HCT116 (cell line): ENCODE data around the gene UBAP2. TPM values are rescaled to one million over a fixed set of nuclear protein-coding genes. Genes with fewer than 3 reads are reported as not detected.

Experiments
- ATAC-seq: fragments of 200-7000 bp; cut with Tn5 transposase; 2 replicates; pipeline ENCODE4 v1.9.1; 2020; ENCODE audit warnings: mild to moderate bottlenecking, moderate library complexity
- BruUV-seq: library from RNA; stranded (reverse); fragments of 400-500 nt; replicated peaks from 2 replicates; lab custom pipeline; 2021; lab: Mats Ljungman, UMichigan
- CTCF ChIA-PET: fragments of 300-600 bp; sonication (Branson Sonifier 250); formaldehyde crosslinking; loops from one replicate; lab custom pipeline; 2021; ENCODE audit warnings: antibody characterized with exemption; lab: Charles Lee
- POLR2A ChIA-PET: fragments of 300-600, 350-600 bp; sonication (Branson Sonifier 250); formaldehyde crosslinking; loops from one replicate; lab custom pipeline; 2021; ENCODE audit warnings: antibody characterized with exemption; lab: Charles Lee
- RAD21 ChIA-PET, 2 experiments: fragments of 300-600 bp; sonication (Branson Sonifier 250); formaldehyde crosslinking; loops; one replicate each; lab custom pipeline; 2023; ENCODE audit warnings: low total read pairs in 2 of 2; ENCODE audit not compliant: uncharacterized antibody in 2 of 2, unreplicated experiment in 2 of 2, low non-redundant PET in 1 of 2; lab: Charles Lee
- DNase-seq: peaks from one replicate; pipeline ENCODE4 v3.0.0-alpha.2; 2010; ENCODE audit warnings: low read depth, low spot score
- H2AFZ ChIP-seq: fragments of 200-600 bp; shearing (Covaris generic), sonication (generic); 2 replicates; pipeline ENCODE4 v1.6.1; 2017; ENCODE audit warnings: low read depth, mixed run types, mixed read lengths, antibody characterized with exemption, low read length; ENCODE audit not compliant: poor library complexity, severe bottlenecking
- H3K27ac ChIP-seq: 2 replicates; pipeline ENCODE4 v1.5.1; 2012; ENCODE audit warnings: low read depth, low read length
- H3K27me3 ChIP-seq: fragments of 200-600 bp; sonication (generic); 2 replicates; pipeline ENCODE4 v1.6.1; 2016; ENCODE audit warnings: mixed run types, low read length, mixed read lengths; ENCODE audit not compliant: insufficient read depth
- H3K36me3 ChIP-seq, 2 experiments: fragments of 200-500 bp in 1 of 2; fragments of 200-600 bp in 1 of 2; sonication (Bioruptor generic) in 1 of 2; sonication (generic) in 1 of 2; 2 replicates each; pipeline versions ENCODE4 v1.5.1 to v1.6.1; 2014 to 2016; ENCODE audit warnings: low read length in 2 of 2, inconsistent platforms in 1 of 2, mixed read lengths in 1 of 2, mixed run types in 1 of 2; ENCODE audit not compliant: insufficient read depth in 2 of 2, control insufficient read depth in 1 of 2
- H3K4me1 ChIP-seq, 2 experiments: fragments of 200-600 bp in 1 of 2; sonication (generic) in 1 of 2; 2 replicates each; pipeline versions ENCODE4 v1.5.1 to v1.6.1; 2012 to 2017; ENCODE audit warnings: low read length in 2 of 2, inconsistent platforms in 1 of 2, mild to moderate bottlenecking in 1 of 2, mixed read lengths in 1 of 2, mixed run types in 1 of 2, moderate library complexity in 1 of 2; ENCODE audit not compliant: insufficient read depth in 2 of 2, control insufficient read depth in 1 of 2
- H3K4me2 ChIP-seq: fragments of 200-600 bp; sonication (generic); 2 replicates; pipeline ENCODE4 v1.6.1; 2017; ENCODE audit warnings: mixed run types, low read length, mixed read lengths
- H3K4me3 ChIP-seq, 2 experiments: fragments of 200-600 bp in 1 of 2; sonication (generic) in 1 of 2; replicated peaks in 1 of 2; 2 replicates each; pipeline ENCODE4 v1.5.1; 2011 to 2016; ENCODE audit warnings: low read length in 2 of 2, control low read depth in 1 of 2, low read depth in 1 of 2, mild to moderate bottlenecking in 1 of 2, mixed read lengths in 1 of 2, mixed run types in 1 of 2
- H3K79me2 ChIP-seq: fragments of 200-600 bp; sonication (generic); 2 replicates; pipeline ENCODE4 v1.6.1; 2017; ENCODE audit warnings: mild to moderate bottlenecking, mixed run types, low read length, moderate library complexity, mixed read lengths; ENCODE audit not compliant: insufficient read depth
- H3K9ac ChIP-seq: fragments of 200-600 bp; sonication (generic); 2 replicates; pipeline ENCODE4 v1.6.1; 2016; ENCODE audit warnings: low read length, mixed read lengths
- H3K9me2 ChIP-seq: fragments of 200-600 bp; sonication (generic), shearing (Covaris generic); 2 replicates; pipeline ENCODE4 v1.6.1; 2017; ENCODE audit warnings: mixed run types, mild to moderate bottlenecking, moderate library complexity; ENCODE audit not compliant: insufficient read depth
- H3K9me3 ChIP-seq, 2 experiments: fragments of 200-500 bp in 1 of 2; fragments of 200-600 bp in 1 of 2; sonication (Bioruptor generic) in 1 of 2; sonication (generic) in 1 of 2; 2 replicates each; pipeline ENCODE4 v1.6.1; 2014 to 2017; ENCODE audit warnings: low read length in 2 of 2, mixed read lengths in 2 of 2, inconsistent platforms in 1 of 2, low read depth in 1 of 2, mild to moderate bottlenecking in 1 of 2, mixed run types in 1 of 2, moderate library complexity in 1 of 2; ENCODE audit not compliant: control insufficient read depth in 1 of 2, insufficient read depth in 1 of 2
- H4K20me1 ChIP-seq: fragments of 200-600 bp; sonication (generic), shearing (Covaris generic); 2 replicates; pipeline ENCODE4 v1.6.1; 2017; ENCODE audit warnings: mixed run types, mild to moderate bottlenecking, moderate library complexity; ENCODE audit not compliant: insufficient read depth
- RAD21 ChIP-seq: IDR thresholded peaks from 2 replicates; pipeline ENCODE4 v1.6.1; 2012; ENCODE audit warnings: low read depth, mild to moderate bottlenecking
- ZNF274 ChIP-seq: fragments of 200-500 bp; sonication (Bioruptor generic); IDR thresholded peaks from 2 replicates; pipeline ENCODE4 v1.6.1; 2014; ENCODE audit warnings: mild to moderate bottlenecking, low read depth, low read length, inconsistent platforms
- intact Hi-C: fragments of 100-400 bp; cut with micrococcal nuclease; formaldehyde crosslinking; loops from 2 replicates; pipeline ENCODE4 v1.10.0; 2022
- total RNA-seq: library from RNA; stranded (reverse); gene quantifications from one replicate; pipeline ENCODE4 v1.2.1, GENCODE V29; 2021; ENCODE audit not compliant: unreplicated experiment
- TF ChIP-seq, protein P1 (sequence below), 3 experiments: fragments of 200-600 bp in 1 of 3; sonication (generic) in 1 of 3; IDR thresholded peaks in 2 of 3; conservative IDR thresholded peaks in 1 of 3; 2 replicates each; pipeline ENCODE4 v1.5.1; 2012 to 2017; ENCODE audit warnings: low read depth in 2 of 3, low read length in 2 of 3, antibody characterized with exemption in 1 of 3, borderline replicate concordance in 1 of 3, control low read depth in 1 of 3, mild to moderate bottlenecking in 1 of 3, mixed read lengths in 1 of 3, mixed run types in 1 of 3, moderate library complexity in 1 of 3; ENCODE audit not compliant: insufficient read depth in 1 of 3

UBAP2 gene
- total RNA-seq, 1 experiment from 2014 or later = 51.3 TPM

DNA sequence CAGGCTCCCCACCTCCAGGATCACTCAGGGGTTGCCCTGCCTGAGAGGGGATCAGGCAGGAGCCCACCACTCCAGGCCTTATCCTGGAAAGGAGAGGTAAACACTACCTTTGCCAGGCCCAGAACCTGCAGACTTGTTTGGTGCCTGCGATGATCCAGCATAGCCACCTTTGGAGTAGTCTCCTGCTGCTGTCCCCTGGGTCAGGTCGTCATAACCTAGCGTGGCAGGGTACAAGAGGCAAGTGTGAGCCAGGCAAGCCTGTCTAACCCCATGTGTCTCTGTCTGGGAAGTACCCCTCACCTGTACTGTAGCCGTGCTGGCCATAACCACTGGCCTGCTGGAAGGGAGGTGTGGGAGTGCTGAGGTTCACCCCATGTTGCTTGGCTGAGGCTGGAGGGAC lies 125.6 kb downstream of the UBAP2 start (continued):
- TF ChIP-seq RAD21 = no peak

DNA sequence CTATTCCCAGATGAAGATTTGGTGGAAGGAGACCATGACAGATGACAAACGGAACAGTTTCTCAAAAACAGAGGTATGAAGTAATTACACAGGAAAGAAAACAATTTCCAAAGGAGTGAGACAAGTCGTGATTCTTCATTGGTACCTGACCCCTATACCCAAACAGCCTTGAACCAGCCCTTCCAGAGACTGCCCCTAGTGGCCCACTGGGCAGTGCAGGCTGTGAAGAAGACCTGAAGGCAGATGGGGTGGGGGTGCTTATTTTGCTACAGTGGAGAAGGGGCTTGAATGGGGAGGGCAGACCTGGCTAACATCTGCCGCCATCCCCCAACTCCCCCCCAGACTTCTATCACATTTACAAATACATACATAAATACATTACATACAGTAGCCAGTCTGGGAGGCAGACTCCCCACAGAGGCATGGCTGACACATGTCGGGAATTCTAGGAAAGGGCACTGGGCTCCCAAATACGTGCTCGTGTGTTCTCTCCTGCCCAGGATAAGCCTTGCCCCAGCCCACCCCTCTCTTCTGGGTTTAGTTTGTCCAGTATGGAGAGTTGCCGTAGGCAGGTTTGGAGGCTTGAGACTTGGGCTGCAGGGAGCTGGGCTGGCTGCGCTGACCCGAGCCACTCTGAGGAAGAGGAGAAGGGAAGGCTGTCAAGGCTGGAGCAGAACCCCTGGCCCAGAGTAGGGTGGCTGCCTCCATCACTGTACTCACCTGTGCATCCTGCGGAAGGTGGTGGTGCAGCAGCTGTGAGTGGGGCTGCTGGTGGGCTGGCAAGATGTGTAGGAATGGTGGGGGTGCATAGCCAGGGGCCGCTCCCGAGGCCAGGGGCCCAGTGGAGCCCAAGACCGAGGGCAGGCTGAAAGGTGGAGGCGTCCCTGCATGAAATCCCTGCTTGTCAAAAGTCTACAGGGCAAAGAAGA lies 126.5 kb downstream of the UBAP2 start:
- no peak overlapping the region for H3K27ac ChIP-seq
- H3K9ac ChIP-seq = no peak overlapping the region
- H2AFZ ChIP-seq = no peak overlapping the region
- ChIA-PET CTCF (no interaction called here), POLR2A (no interaction called here), RAD21 (no interaction called here)
- H3K4me3 ChIP-seq = no peak overlapping the region
- peak; percentile 69 for ATAC-seq
- peak; percentile 7 for DNase-seq
- no peaks in the 10 kb centered on the region for H3K4me1 ChIP-seq
- H3K36me3 ChIP-seq = peaks cover 33 to 79% of the 10 kb centered on the region in 2 experiments
- no peak overlapping the region for H3K4me2 ChIP-seq
- TF ChIP-seq, protein P1, sequence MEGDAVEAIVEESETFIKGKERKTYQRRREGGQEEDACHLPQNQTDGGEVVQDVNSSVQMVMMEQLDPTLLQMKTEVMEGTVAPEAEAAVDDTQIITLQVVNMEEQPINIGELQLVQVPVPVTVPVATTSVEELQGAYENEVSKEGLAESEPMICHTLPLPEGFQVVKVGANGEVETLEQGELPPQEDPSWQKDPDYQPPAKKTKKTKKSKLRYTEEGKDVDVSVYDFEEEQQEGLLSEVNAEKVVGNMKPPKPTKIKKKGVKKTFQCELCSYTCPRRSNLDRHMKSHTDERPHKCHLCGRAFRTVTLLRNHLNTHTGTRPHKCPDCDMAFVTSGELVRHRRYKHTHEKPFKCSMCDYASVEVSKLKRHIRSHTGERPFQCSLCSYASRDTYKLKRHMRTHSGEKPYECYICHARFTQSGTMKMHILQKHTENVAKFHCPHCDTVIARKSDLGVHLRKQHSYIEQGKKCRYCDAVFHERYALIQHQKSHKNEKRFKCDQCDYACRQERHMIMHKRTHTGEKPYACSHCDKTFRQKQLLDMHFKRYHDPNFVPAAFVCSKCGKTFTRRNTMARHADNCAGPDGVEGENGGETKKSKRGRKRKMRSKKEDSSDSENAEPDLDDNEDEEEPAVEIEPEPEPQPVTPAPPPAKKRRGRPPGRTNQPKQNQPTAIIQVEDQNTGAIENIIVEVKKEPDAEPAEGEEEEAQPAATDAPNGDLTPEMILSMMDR (IDR thresholded peaks at IDR 0.05 in 2 of 3, conservative IDR thresholded peaks at IDR 0.05 in 1 of 3; ENCODE audit: borderline replicate concordance in 1 of 3, insufficient read depth in 1 of 3, low read depth in 2 of 3, low read length in 2 of 3) = peak; percentile 36 to 96 (median 92); a peak in 5 of 6 replicates
- TF ChIP-seq RAD21 = peak; percentile 46
- no peak for TF ChIP-seq ZNF274
- no TSS peak for BruUV-seq
- intact Hi-C loops = no loop called here
- no peaks in the 10 kb centered on the region for H3K9me2 ChIP-seq
- peaks cover 3% of the 10 kb centered on the region; the same call in 1 of the 2 replicates for H4K20me1 ChIP-seq
- H3K9me3 ChIP-seq = no peaks in the 10 kb centered on the region
- H3K79me2 ChIP-seq = peaks cover 15% of the 10 kb centered on the region; the same call in 1 of the 2 replicates
- no peaks in the 10 kb centered on the region for H3K27me3 ChIP-seq
